HG02610 (cell line): Measurements from ENCODE around the gene OR5D13.

Experiments
- ATAC-seq: cut with Tn5 transposase; IDR thresholded peaks from one replicate; pipeline ENCODE4 v1.9.1; 2021; ENCODE audit warnings: mild to moderate bottlenecking, moderate library complexity; ENCODE audit not compliant: unreplicated experiment

Gene OR5D13, protein sequence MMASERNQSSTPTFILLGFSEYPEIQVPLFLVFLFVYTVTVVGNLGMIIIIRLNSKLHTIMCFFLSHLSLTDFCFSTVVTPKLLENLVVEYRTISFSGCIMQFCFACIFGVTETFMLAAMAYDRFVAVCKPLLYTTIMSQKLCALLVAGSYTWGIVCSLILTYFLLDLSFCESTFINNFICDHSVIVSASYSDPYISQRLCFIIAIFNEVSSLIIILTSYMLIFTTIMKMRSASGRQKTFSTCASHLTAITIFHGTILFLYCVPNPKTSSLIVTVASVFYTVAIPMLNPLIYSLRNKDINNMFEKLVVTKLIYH

DNA sequence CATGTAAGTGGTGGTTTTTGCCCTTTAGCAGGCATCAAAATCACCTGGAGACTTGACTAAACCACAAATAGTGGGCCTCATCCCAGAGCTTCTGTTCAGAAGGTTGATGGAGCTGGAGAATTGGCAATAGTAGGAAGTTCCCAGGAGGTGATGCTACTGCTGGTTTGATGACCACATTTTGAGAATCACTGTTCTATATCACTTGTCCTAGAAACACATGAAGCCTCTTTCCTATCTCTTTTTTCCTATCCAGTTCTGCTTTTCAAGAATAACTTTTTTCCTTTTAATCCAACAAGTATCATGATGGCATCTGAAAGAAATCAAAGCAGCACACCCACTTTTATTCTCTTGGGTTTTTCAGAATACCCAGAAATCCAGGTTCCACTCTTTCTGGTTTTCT, at the start of gene OR5D13:
TSS of gene OR5D13 (plus strand) at position 301 of the 400 bp plus-strand sequence. CDS start at position 301, 0 bp downstream.
- ATAC-seq = no peak

DNA sequence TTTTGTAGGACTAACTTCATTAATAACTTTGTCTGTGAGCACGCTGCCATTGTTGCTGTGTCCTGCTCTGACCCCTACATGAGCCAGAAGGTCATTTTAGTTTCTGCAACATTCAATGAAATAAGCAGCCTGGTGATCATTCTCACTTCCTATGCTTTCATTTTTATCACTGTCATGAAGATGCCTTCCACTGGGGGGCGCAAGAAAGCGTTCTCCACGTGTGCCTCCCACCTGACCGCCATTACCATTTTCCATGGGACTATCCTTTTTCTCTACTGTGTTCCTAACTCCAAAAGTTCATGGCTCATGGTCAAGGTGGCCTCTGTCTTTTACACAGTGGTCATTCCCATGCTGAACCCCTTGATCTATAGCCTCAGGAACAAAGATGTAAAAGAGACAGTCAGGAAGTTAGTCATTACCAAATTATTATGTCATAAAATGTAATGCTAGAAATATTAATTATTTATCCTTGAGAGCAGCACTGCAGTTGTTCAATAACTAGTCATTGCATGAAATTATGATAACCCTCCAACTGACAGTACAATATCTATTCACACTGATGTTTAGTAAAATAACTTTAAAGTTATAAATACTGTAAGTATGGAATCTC, 46.4 kb upstream of the OR5D13 start:
- ATAC-seq = no peak

DNA sequence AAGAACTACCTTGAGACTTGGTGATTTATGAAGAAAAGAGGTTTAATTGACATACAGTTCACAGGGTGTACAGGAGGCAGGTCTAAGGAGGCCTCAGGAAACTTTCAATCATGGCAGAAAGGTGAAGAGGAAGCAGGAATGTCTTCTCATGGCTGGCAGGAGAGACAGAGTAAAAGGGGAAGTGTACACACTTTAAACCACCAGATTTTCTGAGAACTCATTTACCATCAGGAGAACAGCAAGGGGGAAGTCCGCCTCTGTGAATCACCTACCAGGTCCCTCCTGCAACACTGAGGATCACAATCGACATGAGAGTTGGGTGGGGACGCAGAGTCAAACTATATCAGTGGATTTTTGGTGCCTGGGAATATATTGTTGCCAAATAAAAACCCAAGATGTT, 40.3 kb upstream of the OR5D13 start:
- ATAC-seq = peak; percentile 65

DNA sequence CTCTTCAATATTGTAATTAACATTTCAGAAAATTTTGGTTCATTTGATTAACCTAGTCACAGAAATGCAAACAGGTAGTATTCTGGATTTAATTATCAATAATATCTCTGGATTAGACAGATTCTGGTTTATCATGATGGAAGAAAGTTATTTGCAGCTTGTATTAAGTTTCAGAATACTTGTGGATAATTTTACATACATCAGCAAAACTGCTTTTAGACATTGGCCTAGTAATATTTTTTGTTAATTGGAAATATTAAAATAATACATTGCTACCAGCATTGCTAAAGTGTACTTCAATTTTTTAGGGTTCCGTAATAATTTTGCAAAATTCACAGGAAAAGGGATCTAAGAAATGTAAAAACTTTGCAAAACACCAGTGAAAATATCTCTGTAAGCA, 18.4 kb downstream of the OR5D13 start:
- no peak for ATAC-seq

DNA sequence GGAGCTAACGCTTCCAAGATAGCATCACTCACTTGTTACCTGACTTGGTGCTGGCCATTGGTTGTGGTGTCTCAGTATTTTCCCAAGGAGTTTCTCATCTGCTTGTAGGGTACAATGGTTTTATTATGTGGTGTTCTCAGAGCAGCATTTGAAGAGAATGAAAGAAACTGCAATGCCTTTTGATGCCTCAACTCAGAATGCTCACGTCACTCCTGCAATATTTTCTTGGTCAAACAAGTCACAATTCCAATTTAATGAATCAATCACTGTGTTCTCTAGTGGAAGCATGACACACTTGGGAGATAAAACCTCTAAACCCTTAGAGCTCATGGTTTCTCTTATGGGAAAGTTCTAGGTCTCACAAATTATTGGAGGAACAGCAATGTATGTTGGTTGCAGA, 20.1 kb downstream of the OR5D13 start:
- ATAC-seq = no peak

DNA sequence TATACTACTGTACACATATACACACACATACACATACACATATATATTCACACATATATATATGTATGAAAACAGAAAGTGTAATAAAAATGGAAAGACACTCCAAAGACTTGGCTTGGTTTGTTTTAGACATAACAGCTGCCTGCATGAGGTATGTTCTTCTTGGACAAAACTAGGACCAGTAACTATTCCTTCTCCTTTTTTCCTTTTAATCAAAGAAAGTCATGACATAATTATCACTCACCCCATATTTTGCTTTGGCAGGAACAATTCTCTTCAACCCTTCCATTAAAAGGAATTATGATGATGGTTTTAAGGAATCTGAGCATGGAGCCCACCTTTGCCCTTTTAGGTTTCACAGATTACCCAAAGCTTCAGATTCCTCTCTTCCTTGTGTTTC, 22.0 kb downstream of the OR5D13 start, which contains the start of gene OR5D14:
TSS of gene OR5D14 (plus strand) at position 301 of the 400 bp plus-strand sequence. CDS start at position 301, 0 bp downstream.
- ATAC-seq = no peak

DNA sequence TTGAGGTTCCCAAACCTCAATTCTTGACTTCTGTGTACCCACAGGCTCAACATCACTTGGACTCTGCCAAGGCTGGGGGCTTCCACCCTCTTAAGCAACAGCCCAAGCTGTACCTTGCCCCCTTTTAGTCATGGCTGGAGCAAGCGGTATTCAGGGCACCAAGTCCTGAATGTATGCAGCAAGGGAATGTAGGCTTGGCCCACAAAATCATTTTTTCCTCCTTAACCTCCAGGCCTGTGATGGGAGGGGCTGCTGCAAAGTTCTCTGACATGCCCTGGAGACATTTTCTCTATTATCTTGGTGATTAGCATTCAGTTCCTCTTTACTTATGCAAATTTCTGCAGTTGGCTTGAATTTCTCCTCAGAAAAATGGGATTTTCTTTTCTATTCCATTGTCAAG, 33.0 kb downstream of the OR5D13 start:
- ATAC-seq = no peak

DNA sequence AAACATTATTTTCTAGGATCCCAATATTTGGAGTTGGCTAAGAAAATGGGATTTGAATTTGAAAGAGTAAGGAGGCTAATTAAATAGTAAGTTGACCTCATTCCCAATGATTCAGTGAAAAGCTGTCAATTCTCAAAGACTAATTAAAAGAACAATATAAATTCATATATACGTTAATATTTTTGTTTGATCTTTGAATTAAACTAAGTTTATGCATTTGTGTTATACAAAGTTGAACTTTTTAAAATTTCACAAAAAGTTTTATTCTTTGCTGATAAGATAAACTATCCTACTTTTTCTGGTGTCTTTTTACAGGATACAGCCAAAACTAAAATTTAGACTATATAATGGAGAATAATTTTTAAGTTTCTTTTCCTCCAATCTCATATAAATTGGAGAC, 37.8 kb downstream of the OR5D13 start, which contains the start of gene OR5L1:
TSS of gene OR5L1 (plus strand) at position 301 of the 400 bp plus-strand sequence. CDS start 100 bp downstream, outside the sequence.
- ATAC-seq = no peak

DNA sequence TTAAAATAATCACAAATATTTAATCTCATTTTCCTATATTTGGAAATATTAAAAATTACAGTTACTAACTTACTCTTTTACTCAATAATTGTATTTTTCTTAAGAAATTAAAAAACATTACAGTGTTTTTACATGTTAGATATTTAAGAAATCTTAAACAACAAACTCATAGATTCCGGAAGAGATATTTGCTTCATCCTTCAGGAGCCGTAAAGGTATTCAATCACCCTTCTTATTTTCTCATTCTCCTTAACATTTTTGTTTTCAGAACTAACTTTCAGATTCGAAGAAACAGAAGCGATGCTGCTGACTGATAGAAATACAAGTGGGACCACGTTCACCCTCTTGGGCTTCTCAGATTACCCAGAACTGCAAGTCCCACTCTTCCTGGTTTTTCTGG, 46.1 kb downstream of the OR5D13 start, which contains the start of gene OR5D18:
TSS of gene OR5D18 (plus strand) at position 301 of the 400 bp plus-strand sequence. CDS start at position 301, 0 bp downstream.
- ATAC-seq = no peak
